ENCODE measurements around the gene KCNJ1. TPM values are rescaled to one million over a fixed set of nuclear protein-coding genes. Genes with fewer than 3 reads are reported as not detected.

KCNJ1 gene
- total RNA-seq, 1 donor from 2014 or later = not detected

- Histone ChIP-seq H3K27me3 (ENCODE audit: low read depth) (no peaks in the 10 kb centered on the region), H3K9me3 (replicated peaks) (no peaks in the 10 kb centered on the region), H3K36me3 (no peaks in the 10 kb centered on the region), H3K4me1 (peaks cover 36% of the 10 kb centered on the region), H3K4me3 (peak overlapping the region; percentile 33), H3K27ac (replicated peaks) (no peak overlapping the region)
- intact Hi-C loops (cut with micrococcal nuclease) = loop anchor here (5.0 kb wide), 1 partner anchor 199 kb away; no protein-coding TSS in a partner anchor
- peak; percentile 90 for TF ChIP-seq CTCF (IDR thresholded peaks at IDR 0.05; ENCODE audit: borderline replicate concordance)
- peak; percentile 78 for DNase-seq
These were observed 35.6 kb downstream of the KCNJ1 start for GRCh38 chr11:128831174-128832120.

- peak overlapping the region; percentile 33 for H3K4me3 ChIP-seq
- TF ChIP-seq CTCF (IDR thresholded peaks at IDR 0.05; ENCODE audit: borderline replicate concordance) = no peak
- no peaks in the 10 kb centered on the region for H3K36me3 ChIP-seq
- no peaks in the 10 kb centered on the region for H3K9me3 ChIP-seq (replicated peaks)
- peaks cover 28% of the 10 kb centered on the region for H3K4me1 ChIP-seq
- intact Hi-C loops (cut with micrococcal nuclease) = loop anchor here (5.0 kb wide), 1 partner anchor 198 kb away; no protein-coding TSS in a partner anchor
- H3K27ac ChIP-seq (replicated peaks) = no peak overlapping the region
- no peaks in the 10 kb centered on the region for H3K27me3 ChIP-seq (ENCODE audit: low read depth)
- DNase-seq = no peak
These were observed 36.6 kb downstream of the KCNJ1 start for GRCh38 chr11:128830290-128831173.

GRCh38 chr11:128828350-128828749 lies 38.7 kb downstream of the KCNJ1 start:
- H3K27ac ChIP-seq (replicated peaks) = no peak overlapping the region
- TF ChIP-seq CTCF (IDR thresholded peaks at IDR 0.05; ENCODE audit: borderline replicate concordance) = no peak
- peaks cover 5% of the 10 kb centered on the region for H3K27me3 ChIP-seq (ENCODE audit: low read depth)
- no peak for DNase-seq
- intact Hi-C loops (cut with micrococcal nuclease) = no loop called here
- H3K4me3 ChIP-seq = no peak overlapping the region
- H3K9me3 ChIP-seq (replicated peaks) = no peaks in the 10 kb centered on the region
- H3K36me3 ChIP-seq = no peaks in the 10 kb centered on the region
- peaks cover 25% of the 10 kb centered on the region for H3K4me1 ChIP-seq

- TF ChIP-seq CTCF (IDR thresholded peaks at IDR 0.05; ENCODE audit: borderline replicate concordance) = no peak
- Histone ChIP-seq H3K27me3 (ENCODE audit: low read depth) (peaks cover 5% of the 10 kb centered on the region), H3K27ac (replicated peaks) (no peak overlapping the region), H3K9me3 (replicated peaks) (no peaks in the 10 kb centered on the region), H3K4me1 (peaks cover 25% of the 10 kb centered on the region), H3K4me3 (no peak overlapping the region), H3K36me3 (no peaks in the 10 kb centered on the region)
- DNase-seq = no peak
- intact Hi-C loops (cut with micrococcal nuclease) = no loop called here
These were observed 39.8 kb downstream of the KCNJ1 start for GRCh38 chr11:128827191-128827893.
